NB4 (cell line): ENCODE results near the gene STAB1.

Experiments
- DNase-seq: peaks from one replicate; pipeline ENCODE4 v3.0.0; 2010; ENCODE audit warnings: low read depth
- H3K4me3 ChIP-seq: one replicate; pipeline ENCODE4 v1.5.1; 2011; ENCODE audit warnings: mild to moderate bottlenecking, low read depth, low read length, moderate library complexity
- CTCF ChIP-seq: IDR thresholded peaks from one replicate; pipeline ENCODE4 v1.5.1; 2012; ENCODE audit warnings: low read depth, low read length
- MAX ChIP-seq: IDR thresholded peaks from 2 replicates; pipeline ENCODE4 v1.6.1; 2011; ENCODE audit warnings: low read depth, low read length
- MYC ChIP-seq: IDR thresholded peaks from 2 replicates; pipeline ENCODE4 v1.6.1; 2011; ENCODE audit warnings: low read depth, low read length
- POLR2A ChIP-seq: IDR thresholded peaks from 2 replicates; pipeline ENCODE4 v1.6.1; 2011; ENCODE audit warnings: mild to moderate bottlenecking; ENCODE audit not compliant: insufficient read length; ENCODE audit errors: extremely low read depth

STAB1 gene

GRCh38 chr3:52502808-52503350, 7.7 kb downstream of the STAB1 start:
- no peak for DNase-seq

GRCh38 chr3:52503788-52504424, 8.8 kb downstream of the STAB1 start:
- DNase-seq, result no peak
- no peak overlapping the region for H3K4me3 ChIP-seq
- TF ChIP-seq MYC, result no peak
- no peak for TF ChIP-seq CTCF
- no peak for TF ChIP-seq MAX
- TF ChIP-seq POLR2A, result no peak

More at GRCh38 chr3:52502808-52503350, 7.7 kb downstream of the STAB1 start:
- TF ChIP-seq MAX (no peak), POLR2A (no peak), MYC (no peak), CTCF (no peak)
- no peak overlapping the region for H3K4me3 ChIP-seq

DNA sequence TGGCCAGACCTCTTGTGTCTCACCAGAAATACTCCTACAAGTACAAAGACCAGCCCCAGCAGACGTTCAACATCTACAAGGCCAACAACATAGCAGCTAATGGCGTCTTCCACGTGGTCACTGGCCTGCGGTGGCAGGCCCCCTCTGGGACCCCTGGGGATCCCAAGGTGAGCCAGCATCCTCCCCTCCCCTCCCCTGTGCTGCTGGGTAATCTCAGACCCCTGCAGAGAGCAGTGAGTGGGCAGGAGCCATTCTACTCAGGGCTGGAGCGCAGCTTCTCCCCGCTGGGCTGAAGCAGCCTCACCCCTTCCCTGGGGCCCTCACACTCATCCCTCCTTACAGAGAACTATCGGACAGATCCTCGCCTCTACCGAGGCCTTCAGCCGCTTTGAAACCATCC, 9.8 kb downstream of the STAB1 start:
- no peak for DNase-seq
- TF ChIP-seq CTCF, result no peak
- TF ChIP-seq MAX, result no peak
- TF ChIP-seq MYC, result no peak
- TF ChIP-seq POLR2A, result no peak
- H3K4me3 ChIP-seq, result no peak overlapping the region

DNA sequence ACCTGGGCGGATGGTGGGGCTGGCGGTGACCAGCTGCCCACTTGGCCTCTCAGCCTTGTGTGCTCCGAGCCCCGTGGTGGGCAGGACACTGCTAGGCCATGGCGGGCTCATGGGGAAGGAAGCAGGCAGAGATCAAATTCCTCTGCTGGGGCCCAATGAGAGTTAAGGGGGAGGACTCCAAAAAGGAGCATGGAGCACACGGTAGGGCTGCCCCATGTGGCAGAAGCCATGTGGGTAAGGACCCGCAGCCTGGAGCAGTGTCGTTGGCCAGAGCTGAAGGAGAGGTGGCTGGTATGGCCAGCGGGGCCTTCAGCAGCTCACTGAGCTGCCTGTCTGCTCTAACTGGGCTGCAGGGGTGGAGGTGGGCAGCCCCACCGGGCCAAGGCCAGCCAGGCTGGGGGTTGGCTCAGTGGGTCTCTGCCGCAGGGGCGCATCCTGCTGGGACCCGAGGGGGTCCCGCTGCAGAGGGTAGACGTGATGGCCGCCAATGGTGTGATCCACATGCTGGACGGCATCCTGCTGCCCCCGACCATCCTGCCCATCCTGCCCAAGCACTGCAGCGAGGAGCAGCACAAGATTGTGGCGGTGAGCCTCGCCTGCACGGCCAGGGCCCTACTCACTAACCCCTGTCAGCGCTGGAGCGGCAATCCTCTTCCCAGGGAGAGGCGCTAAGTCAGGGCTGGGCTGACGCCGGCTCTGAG, 11.3 kb downstream of the STAB1 start:
- no peak for DNase-seq
- H3K4me3 ChIP-seq, result no peak overlapping the region
- TF ChIP-seq POLR2A (no peak), CTCF (no peak), MAX (no peak), MYC (no peak)

DNA sequence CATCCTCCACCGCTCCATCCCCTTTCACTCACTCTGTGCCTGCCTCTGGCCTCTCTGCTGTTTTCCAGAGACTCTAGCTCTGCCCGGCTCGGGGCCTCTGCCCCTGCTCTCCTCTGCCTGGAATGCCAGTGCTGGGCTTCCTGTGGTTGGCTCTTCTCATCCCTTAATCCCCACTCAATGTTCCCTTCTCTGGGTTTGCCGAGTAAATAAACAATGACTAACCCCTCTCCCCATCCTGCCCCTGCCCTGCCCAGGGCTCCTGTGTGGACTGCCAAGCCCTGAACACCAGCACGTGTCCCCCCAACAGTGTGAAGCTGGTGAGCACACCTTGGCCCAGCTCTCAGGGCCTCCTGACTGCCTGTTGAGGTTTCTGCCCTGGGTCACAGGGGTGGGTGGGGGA, 12.2 kb downstream of the STAB1 start:
- no peak for DNase-seq
- H3K4me3 ChIP-seq, result no peak overlapping the region
- TF ChIP-seq POLR2A (no peak), MYC (no peak), MAX (no peak), CTCF (no peak)
